Measurements from ENCODE around the gene CAMTA1.

CAMTA1 gene

GRCh38 chr1:6979003-6979613 is 193.9 kb downstream of the CAMTA1 start:
- no peak for DNase-seq (ENCODE audit: low spot score)

- DNase-seq (ENCODE audit: low spot score) = no peak
Measured at GRCh38 chr1:6981595-6981994, 196.3 kb downstream of the CAMTA1 start.

GRCh38 chr1:6982443-6982842 is 197.2 kb downstream of the CAMTA1 start:
- DNase-seq (ENCODE audit: low spot score) = no peak

GRCh38 chr1:6982860-6983259 is 197.6 kb downstream of the CAMTA1 start:
- DNase-seq (ENCODE audit: low spot score) = no peak

- no peak for DNase-seq (ENCODE audit: low spot score)
Measured at GRCh38 chr1:6984536-6984935, 199.3 kb downstream of the CAMTA1 start.

GRCh38 chr1:6984986-6985385 is 199.7 kb downstream of the CAMTA1 start:
- DNase-seq (ENCODE audit: low spot score) = no peak

DNA sequence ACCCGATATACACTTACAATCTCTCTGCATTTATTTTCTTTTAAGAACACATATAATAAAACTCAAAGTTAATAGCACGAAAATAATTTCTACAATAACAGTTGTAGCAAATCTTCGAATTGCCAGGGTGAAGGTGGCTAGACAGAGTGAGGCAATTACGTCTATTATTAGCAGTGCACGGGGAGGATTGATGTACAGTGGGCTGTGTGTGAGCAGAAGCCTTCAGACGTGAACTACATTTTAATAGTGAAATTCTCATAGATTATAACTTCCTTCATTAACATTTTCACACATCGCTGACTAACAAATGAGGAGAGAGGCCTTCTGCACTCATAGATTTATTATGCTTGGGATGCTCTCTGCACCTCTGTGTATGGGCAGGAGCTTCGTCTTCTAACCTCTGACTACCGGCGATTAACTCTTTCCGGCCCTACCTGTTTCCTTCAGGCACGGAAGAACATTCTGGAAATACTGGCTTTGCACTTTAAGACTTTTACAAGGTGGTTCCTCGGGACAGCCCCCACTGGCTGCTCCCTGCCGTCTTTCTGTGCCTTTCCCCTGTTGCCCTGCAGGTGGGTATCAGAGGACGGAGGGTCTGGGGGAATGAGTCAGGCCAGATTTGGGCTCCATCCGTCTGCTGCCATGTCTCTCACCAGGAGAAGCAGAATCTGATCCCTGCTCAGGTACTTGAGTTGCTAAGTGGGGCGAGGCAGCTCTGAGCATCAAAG is 200.5 kb downstream of the CAMTA1 start:
- no peak for DNase-seq (ENCODE audit: low spot score)

DNA sequence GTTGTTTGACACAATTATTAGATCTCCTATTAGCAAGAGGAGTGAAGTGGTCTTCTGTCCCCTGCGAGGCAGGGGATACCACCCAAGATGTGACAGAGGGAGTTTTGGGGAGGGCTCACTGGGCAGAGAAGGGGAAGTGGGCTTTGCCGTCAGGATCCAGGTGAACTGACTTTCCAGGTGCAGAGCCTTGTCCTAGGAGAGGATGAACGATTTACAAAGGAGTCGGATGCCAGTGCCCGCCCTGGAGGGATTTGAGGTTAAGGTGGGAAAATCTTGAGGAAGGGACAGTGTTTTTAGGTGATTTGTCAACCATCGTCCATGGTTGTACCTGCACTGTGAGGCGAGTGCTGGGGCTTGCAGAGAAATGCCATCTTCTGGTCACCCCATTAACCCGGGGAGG is 201.0 kb downstream of the CAMTA1 start:
- no peak for DNase-seq (ENCODE audit: low spot score)

- no peak for DNase-seq (ENCODE audit: low spot score)
Measured at GRCh38 chr1:6987940-6988339, 202.7 kb downstream of the CAMTA1 start.

DNA sequence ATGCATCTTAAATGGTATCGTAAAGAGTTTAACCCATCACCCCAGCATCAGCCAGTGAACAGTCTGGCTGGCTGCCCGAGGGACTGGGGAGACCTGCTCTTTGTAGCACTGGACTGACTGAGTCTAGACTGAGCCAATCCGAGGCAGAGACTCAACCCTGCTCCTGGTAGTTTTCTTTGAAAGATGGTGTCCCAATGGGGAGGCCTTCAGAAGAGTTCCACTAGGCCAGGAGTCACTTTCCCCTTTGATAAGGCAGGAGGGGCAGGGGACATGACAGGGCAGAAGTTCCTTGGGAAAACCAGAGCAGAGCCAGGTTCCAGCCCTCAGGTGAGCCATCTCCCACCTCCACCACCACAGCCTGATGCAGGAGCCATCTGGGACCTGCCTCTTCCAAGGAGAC is 203.5 kb downstream of the CAMTA1 start:
- DNase-seq (ENCODE audit: low spot score) = no peak

- no peak for DNase-seq (ENCODE audit: low spot score)
Measured at GRCh38 chr1:6989212-6990159, 204.2 kb downstream of the CAMTA1 start.

- DNase-seq (ENCODE audit: low spot score) = no peak
Measured at GRCh38 chr1:6991266-6991665, 206.0 kb downstream of the CAMTA1 start.

GRCh38 chr1:6995789-6996188 is 210.5 kb downstream of the CAMTA1 start:
- no peak for DNase-seq (ENCODE audit: low spot score)

DNA sequence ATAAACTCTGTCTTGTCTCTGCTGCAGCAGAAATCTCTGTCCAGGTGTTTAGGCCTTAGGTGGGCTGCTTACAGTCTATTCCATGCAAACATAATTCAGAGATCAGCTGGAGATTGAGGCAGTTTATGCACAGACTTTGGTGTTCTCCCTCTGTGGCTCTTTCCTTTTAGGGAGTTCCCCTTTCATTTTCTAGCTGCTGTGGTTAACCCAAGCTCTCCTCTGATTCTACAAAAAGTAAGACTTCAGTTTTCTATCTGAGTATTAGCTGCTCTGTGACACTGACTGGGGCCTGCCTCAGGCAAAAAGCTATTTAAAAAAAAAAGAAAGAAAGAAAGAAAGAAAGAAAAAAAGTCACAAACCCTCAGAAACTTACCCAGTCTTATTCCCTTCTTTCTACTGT is 211.1 kb downstream of the CAMTA1 start:
- DNase-seq (ENCODE audit: low spot score) = no peak

- DNase-seq (ENCODE audit: low spot score) = no peak
Measured at GRCh38 chr1:6996866-6997265, 211.6 kb downstream of the CAMTA1 start.

DNA sequence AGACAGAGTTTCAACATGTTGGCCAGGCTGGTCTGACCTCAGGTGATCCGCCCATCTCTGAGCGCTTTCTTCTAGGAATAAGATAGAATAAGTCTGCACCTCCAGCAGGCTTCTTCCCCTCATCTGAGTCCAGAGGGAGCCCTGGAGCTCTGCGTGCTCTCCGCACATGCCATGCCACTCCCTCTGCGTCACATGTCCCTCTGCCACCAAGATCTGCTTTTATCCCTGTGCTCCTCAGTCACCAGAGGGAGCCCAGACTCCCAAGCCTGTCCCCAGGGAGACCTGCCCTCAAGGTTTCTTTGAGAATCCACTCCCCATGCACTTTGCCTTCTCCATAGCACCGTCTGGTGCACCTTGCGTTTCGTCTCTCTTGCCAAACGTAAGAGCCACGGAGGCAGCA is 213.0 kb downstream of the CAMTA1 start:
- peak; percentile 87 for DNase-seq (ENCODE audit: low spot score)

GRCh38 chr1:6999826-7000225 is 214.6 kb downstream of the CAMTA1 start:
- no peak for DNase-seq (ENCODE audit: low spot score)

GRCh38 chr1:7000720-7001119 is 215.5 kb downstream of the CAMTA1 start:
- no peak for DNase-seq (ENCODE audit: low spot score)

- no peak for DNase-seq (ENCODE audit: low spot score)
Measured at GRCh38 chr1:7002728-7003127, 217.5 kb downstream of the CAMTA1 start.

GRCh38 chr1:7003676-7004075 is 218.4 kb downstream of the CAMTA1 start:
- no peak for DNase-seq (ENCODE audit: low spot score)

- no peak for DNase-seq (ENCODE audit: low spot score)
Measured at GRCh38 chr1:7004181-7004580, 218.9 kb downstream of the CAMTA1 start.

- DNase-seq (ENCODE audit: low spot score) = no peak
Measured at GRCh38 chr1:7005762-7006161, 220.5 kb downstream of the CAMTA1 start.
